Colonic mucosa (tissue), 4 donors: ENCODE measurements around the gene KCNA1. TPM values are rescaled to one million over a fixed set of nuclear protein-coding genes. Genes with fewer than 3 reads are reported as not detected.

Experiments used
- DNase-seq: peaks from one replicate; pipeline ENCODE4 v3.0.0-alpha.2; 2020
- H3K27ac ChIP-seq: fragments of 200-600 bp; one replicate; pipeline ENCODE4 v1.8.0; 2021
- H3K27me3 ChIP-seq: fragments of 200-600 bp; one replicate; pipeline ENCODE4 v1.8.0; 2021
- H3K36me3 ChIP-seq: fragments of 200-600 bp; one replicate; pipeline ENCODE4 v1.8.0; 2021
- H3K4me1 ChIP-seq: fragments of 200-600 bp; one replicate; pipeline ENCODE4 v1.8.0; 2021; ENCODE audit warnings: mild to moderate bottlenecking
- H3K4me3 ChIP-seq: fragments of 200-600 bp; one replicate; pipeline ENCODE4 v1.8.0; 2021
- H3K9ac ChIP-seq, 2 donors: one replicate each; pipeline ENCODE4 v1.7.0; 2013; ENCODE audit warnings: control low read depth in 2 of 2, low read depth in 2 of 2, low read length in 2 of 2
- H3K9me3 ChIP-seq: fragments of 200-600 bp; one replicate; pipeline ENCODE4 v1.8.0; 2021
- intact Hi-C: fragments of 100-400 bp; cut with DNase I; formaldehyde crosslinking; loops from one replicate; pipeline ENCODE4 v1.14.1; 2022
- total RNA-seq, 2 donors: library from RNA; stranded (reverse); fragmentation: NEBNext Ultra II Directional in 1 of 2; extraction: Animal tissue kit (Norgen Biotek cat#: 25700) in 1 of 2; gene quantifications; one replicate each; pipeline ENCODE4 v1.2.1, GENCODE V29; 2021
- TF ChIP-seq, protein P1 (sequence below): fragments of 200-600 bp; IDR thresholded peaks from one replicate; pipeline ENCODE4 v1.8.0; 2022; ENCODE audit warnings: antibody characterized with exemption, mild to moderate bottlenecking
- donor health status: healthy.
- donor health status: DM: no; HTN: no; CAD: no.
- donor health status: DM: no; HTN: no; CAD: no.

KCNA1 gene
- total RNA-seq, 2 donors from 2014 or later: 0.61 TPM; not detected in 1

DNA sequence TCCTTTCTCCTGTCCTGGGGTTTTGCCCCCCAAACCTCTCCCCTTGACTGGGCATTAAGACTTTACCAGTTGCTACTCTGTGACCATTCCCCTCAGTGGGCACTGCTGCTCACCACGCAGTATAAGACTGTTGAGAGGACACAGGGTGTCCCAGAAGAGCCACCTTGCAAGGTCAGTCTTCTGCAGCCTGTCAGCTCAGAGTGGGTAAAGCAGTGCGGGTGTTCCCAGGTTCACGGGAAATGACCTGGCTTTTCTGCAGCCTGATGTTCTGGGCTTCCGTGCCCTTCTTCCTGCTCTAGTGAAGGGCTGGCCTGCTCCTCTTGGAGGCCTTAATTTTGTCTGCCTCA lies 34.2 kb downstream of the KCNA1 start:
- no peaks in the 10 kb centered on the region for H3K27me3 ChIP-seq
- H3K36me3 ChIP-seq: no peaks in the 10 kb centered on the region
- TF ChIP-seq, protein P1, sequence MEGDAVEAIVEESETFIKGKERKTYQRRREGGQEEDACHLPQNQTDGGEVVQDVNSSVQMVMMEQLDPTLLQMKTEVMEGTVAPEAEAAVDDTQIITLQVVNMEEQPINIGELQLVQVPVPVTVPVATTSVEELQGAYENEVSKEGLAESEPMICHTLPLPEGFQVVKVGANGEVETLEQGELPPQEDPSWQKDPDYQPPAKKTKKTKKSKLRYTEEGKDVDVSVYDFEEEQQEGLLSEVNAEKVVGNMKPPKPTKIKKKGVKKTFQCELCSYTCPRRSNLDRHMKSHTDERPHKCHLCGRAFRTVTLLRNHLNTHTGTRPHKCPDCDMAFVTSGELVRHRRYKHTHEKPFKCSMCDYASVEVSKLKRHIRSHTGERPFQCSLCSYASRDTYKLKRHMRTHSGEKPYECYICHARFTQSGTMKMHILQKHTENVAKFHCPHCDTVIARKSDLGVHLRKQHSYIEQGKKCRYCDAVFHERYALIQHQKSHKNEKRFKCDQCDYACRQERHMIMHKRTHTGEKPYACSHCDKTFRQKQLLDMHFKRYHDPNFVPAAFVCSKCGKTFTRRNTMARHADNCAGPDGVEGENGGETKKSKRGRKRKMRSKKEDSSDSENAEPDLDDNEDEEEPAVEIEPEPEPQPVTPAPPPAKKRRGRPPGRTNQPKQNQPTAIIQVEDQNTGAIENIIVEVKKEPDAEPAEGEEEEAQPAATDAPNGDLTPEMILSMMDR: no peak
- no peaks in the 10 kb centered on the region for H3K4me1 ChIP-seq
- H3K27ac ChIP-seq: no peak overlapping the region
- H3K4me3 ChIP-seq: no peak overlapping the region
- DNase-seq: no peak
- H3K9ac ChIP-seq: no peak overlapping the region
- intact Hi-C loops: no loop called here
- no peaks in the 10 kb centered on the region for H3K9me3 ChIP-seq

GRCh38 chr12:4947253-4947652 lies 37.5 kb downstream of the KCNA1 start:
- Histone ChIP-seq H3K27ac (no peak overlapping the region), H3K9me3 (no peaks in the 10 kb centered on the region), H3K9ac (no peak overlapping the region), H3K4me1 (no peaks in the 10 kb centered on the region), H3K27me3 (no peaks in the 10 kb centered on the region), H3K4me3 (no peak overlapping the region), H3K36me3 (no peaks in the 10 kb centered on the region)
- intact Hi-C loops: no loop called here
- DNase-seq: no peak
- TF ChIP-seq, protein P1: no peak

DNA sequence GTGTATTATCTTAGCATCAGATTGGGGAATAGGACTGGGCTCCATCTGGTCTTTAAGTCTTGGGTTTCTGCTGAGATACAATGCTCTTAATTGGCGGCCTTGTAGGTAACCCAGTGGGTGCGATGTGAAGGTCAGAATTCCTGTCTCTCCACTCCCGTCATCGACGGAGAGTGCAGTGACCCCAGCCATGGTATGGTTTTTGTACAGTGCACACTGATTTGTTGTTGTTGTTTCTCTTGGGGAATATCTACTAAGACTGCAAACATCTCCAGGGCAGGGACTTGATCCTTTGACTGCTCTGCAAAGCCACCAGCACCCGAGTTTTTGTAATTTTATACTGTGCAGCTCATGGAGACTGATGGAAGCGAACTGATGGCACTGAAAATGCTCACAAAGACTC lies 41.4 kb downstream of the KCNA1 start:
- Histone ChIP-seq H3K9me3 (no peaks in the 10 kb centered on the region), H3K36me3 (no peaks in the 10 kb centered on the region), H3K27ac (no peak overlapping the region), H3K27me3 (no peaks in the 10 kb centered on the region), H3K4me3 (no peak overlapping the region), H3K4me1 (no peaks in the 10 kb centered on the region), H3K9ac (no peak overlapping the region)
- DNase-seq: no peak
- intact Hi-C loops: no loop called here
- TF ChIP-seq, protein P1: no peak

DNA sequence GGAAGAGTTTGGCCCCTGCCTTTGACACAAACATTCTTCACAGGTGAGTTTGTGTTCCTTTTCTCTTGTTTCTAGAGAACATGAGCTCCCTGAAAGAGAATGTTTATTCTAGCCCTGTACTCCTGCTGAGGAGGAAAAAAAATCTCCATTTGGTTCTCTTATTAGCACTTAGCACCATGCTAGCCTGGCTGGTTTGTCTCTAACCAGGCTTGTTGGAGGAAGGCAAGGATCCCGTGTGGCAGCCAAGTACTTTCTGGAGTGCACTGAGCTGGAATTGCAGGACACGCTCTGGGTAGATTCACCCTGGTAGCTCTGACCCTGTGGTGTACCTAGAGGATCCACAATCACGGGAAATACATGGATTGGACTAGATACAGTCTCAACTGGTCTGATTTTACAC lies 41.9 kb downstream of the KCNA1 start:
- Histone ChIP-seq H3K9me3 (no peaks in the 10 kb centered on the region), H3K4me3 (no peak overlapping the region), H3K27ac (no peak overlapping the region), H3K27me3 (no peaks in the 10 kb centered on the region), H3K9ac (no peak overlapping the region), H3K36me3 (no peaks in the 10 kb centered on the region), H3K4me1 (no peaks in the 10 kb centered on the region)
- intact Hi-C loops: no loop called here
- no peak for DNase-seq
- TF ChIP-seq, protein P1: no peak

DNA sequence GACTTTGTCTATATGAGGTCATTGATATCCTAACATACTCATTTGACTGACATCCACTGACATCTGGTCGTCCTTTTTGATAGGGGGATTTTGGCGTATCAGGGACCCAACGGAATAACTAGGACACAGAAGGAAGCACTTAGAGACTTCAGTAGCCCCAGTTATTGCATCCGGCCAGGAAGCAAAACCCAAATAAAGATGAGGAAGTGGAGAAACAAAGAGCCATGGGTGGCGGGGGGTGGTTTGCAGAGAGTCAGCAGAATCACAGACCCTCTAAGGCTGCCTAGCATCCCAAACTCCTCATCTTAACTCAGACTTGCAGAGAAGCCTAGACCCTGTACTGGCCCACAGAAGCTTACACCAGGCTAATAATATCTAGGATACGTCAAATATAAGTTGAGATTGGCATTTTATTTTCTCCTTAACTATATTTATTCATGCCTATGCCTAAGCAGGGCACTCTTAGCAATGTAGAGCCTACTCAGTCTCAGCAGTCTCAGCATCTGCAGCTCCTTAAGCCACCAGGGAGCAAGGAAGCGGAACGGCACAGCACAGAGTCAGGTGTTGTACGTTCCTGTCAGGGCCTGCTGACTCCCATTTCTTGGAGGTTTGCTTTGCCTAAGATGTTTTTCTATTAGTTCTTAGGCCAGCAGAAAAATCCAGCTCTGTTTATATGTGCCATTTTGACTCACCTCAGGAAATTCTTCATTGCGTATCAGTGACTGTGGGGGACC lies 45.1 kb downstream of the KCNA1 start:
- no peaks in the 10 kb centered on the region for H3K36me3 ChIP-seq
- TF ChIP-seq, protein P1: no peak
- intact Hi-C loops: no loop called here
- no peak for DNase-seq
- H3K9ac ChIP-seq: no peak overlapping the region
- H3K4me3 ChIP-seq: no peak overlapping the region
- no peaks in the 10 kb centered on the region for H3K9me3 ChIP-seq
- H3K27ac ChIP-seq: no peak overlapping the region
- H3K4me1 ChIP-seq: no peaks in the 10 kb centered on the region
- H3K27me3 ChIP-seq: no peaks in the 10 kb centered on the region
